C4-2B (cell line): ENCODE results near the gene LRRC47.

Experiments
- H3K27ac ChIP-seq: fragments of 450-650 bp; 2 replicates; pipeline ENCODE4 v1.5.1; 2017
- CTCF ChIP-seq: fragments of 450-650 bp; conservative IDR thresholded peaks from 2 replicates; pipeline ENCODE4 v1.5.1; 2017; ENCODE audit warnings: mild to moderate bottlenecking
- ZFX ChIP-seq: fragments of 450-650 bp; IDR thresholded peaks from 2 replicates; pipeline ENCODE4 v1.6.1; 2017

The LRRC47 gene

GRCh38 chr1:3735688-3736087 is 60.6 kb downstream of the LRRC47 start:
- H3K27ac ChIP-seq = no peak overlapping the region
- no peak for TF ChIP-seq ZFX
- no peak for TF ChIP-seq CTCF

GRCh38 chr1:3735027-3735681 is 61.1 kb downstream of the LRRC47 start:
- no peak overlapping the region for H3K27ac ChIP-seq
- TF ChIP-seq CTCF (no peak), ZFX (no peak)

- no peak overlapping the region for H3K27ac ChIP-seq
- TF ChIP-seq CTCF (no peak), ZFX (no peak)
Measured at GRCh38 chr1:3734602-3735001, 61.7 kb downstream of the LRRC47 start.

- no peak for TF ChIP-seq ZFX
- no peak for TF ChIP-seq CTCF
- H3K27ac ChIP-seq = no peak overlapping the region
Measured at GRCh38 chr1:3733883-3734589, 62.3 kb downstream of the LRRC47 start.

- no peak overlapping the region for H3K27ac ChIP-seq
- TF ChIP-seq ZFX (no peak), CTCF (no peak)
Measured at GRCh38 chr1:3733094-3733882, 63.0 kb downstream of the LRRC47 start.

GRCh38 chr1:3732434-3733093 is 63.7 kb downstream of the LRRC47 start:
- TF ChIP-seq CTCF (no peak), ZFX (no peak)
- no peak overlapping the region for H3K27ac ChIP-seq
